ENCODE results near the gene KIF25. TPM values are rescaled to one million over a fixed set of nuclear protein-coding genes. Genes with fewer than 3 reads are reported as not detected.

The KIF25 gene
- total and polyA plus RNA-seq, 4 experiments from 2014 or later, result not detected

- Mint-ChIP-seq H3K4me3 (peak overlapping the region in 1 of 8 donors; percentile 11), H3K27me3 (no peaks in the 10 kb centered on the region), H3K4me1 (peaks cover 0 to 2% (median 0%) of the 10 kb centered on the region in 4 donors), H3K36me3 (peaks cover 18 to 32% of the 10 kb centered on the region in 2 donors), H3K27ac (peak overlapping the region in 3 of 7 donors; percentile 14 to 87 (median 15)), H3K9me3 (no peaks in the 10 kb centered on the region)
- no peaks in the 10 kb centered on the region for H3K9me3 ChIP-seq (ENCODE audit: control insufficient read depth in 1 of 2, low read length in 2 of 2)
- no peaks in the 10 kb centered on the region for H3K36me3 ChIP-seq (ENCODE audit: insufficient read depth, low read length)
- ChIA-PET POLR2A (ENCODE audit: partially characterized antibody) (no interaction called here), CTCF (ENCODE audit: partially characterized antibody) (no interaction called here)
- no peak overlapping the region for H3K27ac ChIP-seq (ENCODE audit: low read depth, low read length)
- no peak overlapping the region for H3K4me3 ChIP-seq (ENCODE audit: low read length in 2 of 2)
- intact Hi-C loops (cut with micrococcal nuclease), result no loop called here
- no peaks in the 10 kb centered on the region for H3K4me1 ChIP-seq (ENCODE audit: insufficient read depth, low read length)
- DNase-seq, result no peak
- H3K27me3 ChIP-seq (ENCODE audit: insufficient read depth, low read length), result no peaks in the 10 kb centered on the region
Measured at GRCh38 chr6:167965592-167966539, 31.6 kb upstream of the KIF25 start.

- DNase-seq, result no peak
- Histone ChIP-seq H3K9me3 (ENCODE audit: control insufficient read depth in 1 of 2, low read length in 2 of 2) (no peaks in the 10 kb centered on the region), H3K4me1 (ENCODE audit: insufficient read depth, low read length) (no peaks in the 10 kb centered on the region), H3K27ac (ENCODE audit: low read depth, low read length) (no peak overlapping the region), H3K27me3 (ENCODE audit: insufficient read depth, low read length) (no peaks in the 10 kb centered on the region), H3K4me3 (ENCODE audit: low read length in 2 of 2) (no peak overlapping the region), H3K36me3 (ENCODE audit: insufficient read depth, low read length) (no peaks in the 10 kb centered on the region)
- POLR2A ChIA-PET (ENCODE audit: partially characterized antibody), result no interaction called here
- H3K27me3 Mint-ChIP-seq, result no peaks in the 10 kb centered on the region
- intact Hi-C loops (cut with micrococcal nuclease), result no loop called here
- no peak overlapping the region for H3K4me3 Mint-ChIP-seq
- peak overlapping the region in 3 of 7 donors; percentile 14 to 87 (median 15) for H3K27ac Mint-ChIP-seq
- CTCF ChIA-PET (ENCODE audit: partially characterized antibody), result interaction anchor here (1.4 kb wide), 1 partner anchor 20 kb away, joined by 4 read pairs; no protein-coding TSS in a partner anchor
- H3K4me1 Mint-ChIP-seq, result peaks cover 0 to 2% (median 0%) of the 10 kb centered on the region in 4 donors
- H3K9me3 Mint-ChIP-seq, result no peaks in the 10 kb centered on the region
- peaks cover 17 to 32% of the 10 kb centered on the region in 2 donors for H3K36me3 Mint-ChIP-seq
Measured at GRCh38 chr6:167966540-167966905, 30.9 kb upstream of the KIF25 start.

- Histone ChIP-seq H3K27ac (ENCODE audit: low read depth, low read length) (no peak overlapping the region), H3K4me1 (ENCODE audit: insufficient read depth, low read length) (no peaks in the 10 kb centered on the region), H3K9me3 (ENCODE audit: control insufficient read depth in 1 of 2, low read length in 2 of 2) (no peaks in the 10 kb centered on the region), H3K36me3 (ENCODE audit: insufficient read depth, low read length) (no peaks in the 10 kb centered on the region), H3K4me3 (ENCODE audit: low read length in 2 of 2) (no peak overlapping the region), H3K27me3 (ENCODE audit: insufficient read depth, low read length) (no peaks in the 10 kb centered on the region)
- Mint-ChIP-seq H3K27ac (no peak overlapping the region), H3K27me3 (no peaks in the 10 kb centered on the region), H3K4me3 (no peak overlapping the region), H3K4me1 (peaks cover 0 to 2% (median 0%) of the 10 kb centered on the region in 4 donors), H3K9me3 (no peaks in the 10 kb centered on the region), H3K36me3 (peaks cover 13 to 24% of the 10 kb centered on the region in 2 donors)
- ChIA-PET CTCF (ENCODE audit: partially characterized antibody) (interaction anchor here (0.8 kb wide), 1 partner anchor 23 kb away, joined by 3 read pairs; no protein-coding TSS in a partner anchor), POLR2A (ENCODE audit: partially characterized antibody) (no interaction called here)
- intact Hi-C loops (cut with micrococcal nuclease), result no loop called here
- peak in 1 of 5 donors; percentile 17 for DNase-seq
Measured at GRCh38 chr6:167968091-167968490, 29.4 kb upstream of the KIF25 start.

- Histone ChIP-seq H3K4me1 (ENCODE audit: insufficient read depth, low read length) (no peaks in the 10 kb centered on the region), H3K4me3 (ENCODE audit: low read length in 2 of 2) (no peak overlapping the region), H3K36me3 (ENCODE audit: insufficient read depth, low read length) (no peaks in the 10 kb centered on the region), H3K9me3 (ENCODE audit: control insufficient read depth in 1 of 2, low read length in 2 of 2) (no peaks in the 10 kb centered on the region), H3K27me3 (ENCODE audit: insufficient read depth, low read length) (no peaks in the 10 kb centered on the region), H3K27ac (ENCODE audit: low read depth, low read length) (no peak overlapping the region)
- H3K4me1 Mint-ChIP-seq, result no peaks in the 10 kb centered on the region
- no peak for DNase-seq
- ChIA-PET POLR2A (ENCODE audit: partially characterized antibody) (no interaction called here), CTCF (ENCODE audit: partially characterized antibody) (no interaction called here)
- no peak overlapping the region for H3K27ac Mint-ChIP-seq
- peaks cover 11 to 18% of the 10 kb centered on the region in 2 donors for H3K36me3 Mint-ChIP-seq
- no peaks in the 10 kb centered on the region for H3K27me3 Mint-ChIP-seq
- intact Hi-C loops (cut with micrococcal nuclease), result no loop called here
- H3K9me3 Mint-ChIP-seq, result no peaks in the 10 kb centered on the region
- H3K4me3 Mint-ChIP-seq, result no peak overlapping the region
Measured at GRCh38 chr6:167970230-167970629, 27.2 kb upstream of the KIF25 start.

GRCh38 chr6:167972193-167972592, 25.3 kb upstream of the KIF25 start:
- H3K27me3 Mint-ChIP-seq, result no peaks in the 10 kb centered on the region
- H3K4me1 ChIP-seq (ENCODE audit: insufficient read depth, low read length), result no peaks in the 10 kb centered on the region
- CTCF ChIA-PET (ENCODE audit: partially characterized antibody), result no interaction called here
- intact Hi-C loops (cut with micrococcal nuclease), result no loop called here
- H3K4me3 Mint-ChIP-seq, result no peak overlapping the region
- no peak overlapping the region for H3K4me3 ChIP-seq (ENCODE audit: low read length in 2 of 2)
- no peaks in the 10 kb centered on the region for H3K36me3 ChIP-seq (ENCODE audit: insufficient read depth, low read length)
- H3K9me3 ChIP-seq (ENCODE audit: control insufficient read depth in 1 of 2, low read length in 2 of 2), result no peaks in the 10 kb centered on the region
- H3K36me3 Mint-ChIP-seq, result peaks cover 3 to 7% of the 10 kb centered on the region in 2 donors
- no peak overlapping the region for H3K27ac Mint-ChIP-seq
- no peak overlapping the region for H3K27ac ChIP-seq (ENCODE audit: low read depth, low read length)
- POLR2A ChIA-PET (ENCODE audit: partially characterized antibody), result no interaction called here
- DNase-seq, result no peak
- no peaks in the 10 kb centered on the region for H3K27me3 ChIP-seq (ENCODE audit: insufficient read depth, low read length)
- no peaks in the 10 kb centered on the region for H3K9me3 Mint-ChIP-seq
- no peaks in the 10 kb centered on the region for H3K4me1 Mint-ChIP-seq

- Mint-ChIP-seq H3K27me3 (no peaks in the 10 kb centered on the region), H3K36me3 (peaks cover 3% of the 10 kb centered on the region in 2 donors), H3K27ac (no peak overlapping the region), H3K4me3 (no peak overlapping the region), H3K4me1 (no peaks in the 10 kb centered on the region), H3K9me3 (no peaks in the 10 kb centered on the region)
- intact Hi-C loops (cut with micrococcal nuclease), result no loop called here
- POLR2A ChIA-PET (ENCODE audit: partially characterized antibody), result no interaction called here
- Histone ChIP-seq H3K9me3 (ENCODE audit: control insufficient read depth in 1 of 2, low read length in 2 of 2) (no peaks in the 10 kb centered on the region), H3K4me3 (ENCODE audit: low read length in 2 of 2) (no peak overlapping the region), H3K4me1 (ENCODE audit: insufficient read depth, low read length) (no peaks in the 10 kb centered on the region), H3K27ac (ENCODE audit: low read depth, low read length) (no peak overlapping the region), H3K36me3 (ENCODE audit: insufficient read depth, low read length) (no peaks in the 10 kb centered on the region), H3K27me3 (ENCODE audit: insufficient read depth, low read length) (no peaks in the 10 kb centered on the region)
- no peak for DNase-seq
- CTCF ChIA-PET (ENCODE audit: partially characterized antibody), result no interaction called here
Measured at GRCh38 chr6:167973148-167973885, 24.2 kb upstream of the KIF25 start.

GRCh38 chr6:167974640-167975344, 22.7 kb upstream of the KIF25 start:
- intact Hi-C loops (cut with micrococcal nuclease), result no loop called here
- Histone ChIP-seq H3K27ac (ENCODE audit: low read depth, low read length) (no peak overlapping the region), H3K4me1 (ENCODE audit: insufficient read depth, low read length) (no peaks in the 10 kb centered on the region), H3K36me3 (ENCODE audit: insufficient read depth, low read length) (no peaks in the 10 kb centered on the region), H3K27me3 (ENCODE audit: insufficient read depth, low read length) (no peaks in the 10 kb centered on the region), H3K4me3 (ENCODE audit: low read length in 2 of 2) (no peak overlapping the region), H3K9me3 (ENCODE audit: control insufficient read depth in 1 of 2, low read length in 2 of 2) (no peaks in the 10 kb centered on the region)
- DNase-seq, result no peak
- H3K36me3 Mint-ChIP-seq, result peaks cover 0 to 3% of the 10 kb centered on the region in 2 donors
- no peaks in the 10 kb centered on the region for H3K4me1 Mint-ChIP-seq
- no peak overlapping the region for H3K27ac Mint-ChIP-seq
- H3K4me3 Mint-ChIP-seq, result no peak overlapping the region
- peaks cover 0 to 1% of the 10 kb centered on the region in 2 donors for H3K27me3 Mint-ChIP-seq
- H3K9me3 Mint-ChIP-seq, result no peaks in the 10 kb centered on the region
- ChIA-PET POLR2A (ENCODE audit: partially characterized antibody) (no interaction called here), CTCF (ENCODE audit: partially characterized antibody) (no interaction called here)
